HEK293T (cell line): ENCODE results near the gene POU6F2.

Experiments used
- CTCF ChIA-PET: fragments of 350-600 bp; formaldehyde crosslinking; extraction: SDS; loops from one replicate; lab custom pipeline; 2021; ENCODE audit warnings: antibody characterized with exemption, inconsistent platforms; lab: Yijun Ruan, JAX
- POLR2A ChIA-PET: fragments of 350-600 bp; formaldehyde crosslinking; extraction: SDS; loops from one replicate; lab custom pipeline; 2020; ENCODE audit warnings: antibody characterized with exemption, inconsistent platforms; lab: Yijun Ruan, JAX
- DNase-seq: peaks from one replicate; pipeline ENCODE4 v3.0.0; 2012; ENCODE audit warnings: mixed read lengths; ENCODE audit errors: extremely low spot score
- ARNT ChIP-seq: fragments of 450-650 bp; IDR thresholded peaks from 2 replicates; pipeline ENCODE4 v1.6.1; 2017; ENCODE audit warnings: mild to moderate bottlenecking
- BHLHE40 ChIP-seq: fragments of 450-650 bp; IDR thresholded peaks from 2 replicates; pipeline ENCODE4 v1.6.1; 2016; ENCODE audit warnings: mild to moderate bottlenecking, moderate library complexity, borderline replicate concordance
- CTBP1 ChIP-seq: fragments of 450-650 bp; IDR thresholded peaks from 2 replicates; pipeline ENCODE4 v1.6.1; 2016; ENCODE audit warnings: borderline replicate concordance
- ELF4 ChIP-seq: fragments of 450-650 bp; IDR thresholded peaks from 2 replicates; pipeline ENCODE4 v1.6.1; 2017; ENCODE audit warnings: antibody characterized with exemption
- FOXA1 ChIP-seq: fragments of 450-650 bp; IDR thresholded peaks from 2 replicates; pipeline ENCODE4 v1.6.1; 2016; ENCODE audit warnings: mild to moderate bottlenecking
- FOXK2 ChIP-seq: fragments of 450-650 bp; IDR thresholded peaks from 2 replicates; pipeline ENCODE4 v1.6.1; 2016; ENCODE audit warnings: mild to moderate bottlenecking
- FOXM1 ChIP-seq: fragments of 450-650 bp; IDR thresholded peaks from 2 replicates; pipeline ENCODE4 v1.6.1; 2017; ENCODE audit warnings: mild to moderate bottlenecking, borderline replicate concordance
- HDGF ChIP-seq: fragments of 450-650 bp; IDR thresholded peaks from 2 replicates; pipeline ENCODE4 v1.6.1; 2017; ENCODE audit warnings: antibody characterized with exemption, borderline replicate concordance
- L3MBTL2 ChIP-seq: fragments of 450-650 bp; conservative IDR thresholded peaks from 2 replicates; pipeline ENCODE4 v1.6.1; 2016; ENCODE audit warnings: mild to moderate bottlenecking
- LEF1 ChIP-seq: fragments of 450-650 bp; IDR thresholded peaks from 2 replicates; pipeline ENCODE4 v1.6.1; 2017; ENCODE audit warnings: mild to moderate bottlenecking, borderline replicate concordance
- NFRKB ChIP-seq: fragments of 450-650 bp; IDR thresholded peaks from 2 replicates; pipeline ENCODE4 v1.6.1; 2016; ENCODE audit warnings: mild to moderate bottlenecking, moderate library complexity
- PKNOX1 ChIP-seq: fragments of 450-650 bp; IDR thresholded peaks from 2 replicates; pipeline ENCODE4 v1.6.1; 2016
- SP1 ChIP-seq: fragments of 450-650 bp; IDR thresholded peaks from 2 replicates; pipeline ENCODE4 v1.6.1; 2017
- SUZ12 ChIP-seq: fragments of 450-650 bp; IDR thresholded peaks from 2 replicates; pipeline ENCODE4 v1.6.1; 2016; ENCODE audit warnings: mild to moderate bottlenecking
- TARDBP ChIP-seq: fragments of 450-650 bp; IDR thresholded peaks from 2 replicates; pipeline ENCODE4 v1.6.1; 2016
- ZNF384 ChIP-seq: fragments of 450-650 bp; IDR thresholded peaks from 2 replicates; pipeline ENCODE4 v1.6.1; 2016

Gene POU6F2

GRCh38 chr7:39386718-39387117 is 409.0 kb downstream of the POU6F2 start:
- DNase-seq, result no peak
- ChIA-PET CTCF (no interaction called here), POLR2A (no interaction called here)
- TF ChIP-seq PKNOX1 (no peak), CTBP1 (no peak), FOXK2 (no peak), TARDBP (no peak), LEF1 (no peak), SUZ12 (no peak), ARNT (no peak), ELF4 (no peak), HDGF (no peak), L3MBTL2 (no peak), ZNF384 (no peak), NFRKB (no peak), SP1 (no peak), FOXM1 (no peak), FOXA1 (no peak), BHLHE40 (no peak)

- TF ChIP-seq FOXM1, result no peak
- no peak for TF ChIP-seq SP1
- no peak for TF ChIP-seq ARNT
- TF ChIP-seq TARDBP, result no peak
- no peak for TF ChIP-seq ELF4
- no peak for TF ChIP-seq FOXA1
- TF ChIP-seq CTBP1, result no peak
- TF ChIP-seq HDGF, result no peak
- no peak for TF ChIP-seq PKNOX1
- POLR2A ChIA-PET, result no interaction called here
- no peak for DNase-seq
- CTCF ChIA-PET, result interaction anchor here (0.6 kb wide), 1 partner anchor 123 kb away, joined by 4 read pairs; no protein-coding TSS in a partner anchor
Observed at GRCh38 chr7:39392151-39392550, 414.4 kb downstream of the POU6F2 start.

- ChIA-PET CTCF (interaction anchor here (0.6 to 1.1 kb wide), 3 partner anchors 14 to 1477 kb away, joined by 3 read pairs; partner anchors contain the start of gene SFRP4), POLR2A (no interaction called here)
- no peak for DNase-seq
- TF ChIP-seq LEF1, result no peak
- TF ChIP-seq SUZ12, result no peak
- no peak for TF ChIP-seq FOXM1
- no peak for TF ChIP-seq CTBP1
- TF ChIP-seq BHLHE40, result no peak
- no peak for TF ChIP-seq HDGF
- TF ChIP-seq ZNF384, result no peak
- TF ChIP-seq SP1, result no peak
- no peak for TF ChIP-seq PKNOX1
Observed at GRCh38 chr7:39394105-39394680, 416.5 kb downstream of the POU6F2 start.

- POLR2A ChIA-PET, result interaction anchor here (1.4 kb wide), 1 partner anchor 15 kb away, joined by 4 read pairs; no protein-coding TSS in a partner anchor
- TF ChIP-seq ZNF384, result no peak
- TF ChIP-seq TARDBP, result no peak
- CTCF ChIA-PET, result no interaction called here
- DNase-seq, result no peak
Observed at GRCh38 chr7:39399458-39399857, 421.7 kb downstream of the POU6F2 start.

- no peak for DNase-seq
- CTCF ChIA-PET, result no interaction called here
- no peak for TF ChIP-seq ELF4
- POLR2A ChIA-PET, result interaction anchor here (1.4 kb wide), 1 partner anchor 15 kb away, joined by 4 read pairs; no protein-coding TSS in a partner anchor
Observed at GRCh38 chr7:39399986-39400385, 422.3 kb downstream of the POU6F2 start.

GRCh38 chr7:39400836-39401235 is 423.1 kb downstream of the POU6F2 start:
- CTCF ChIA-PET, result no interaction called here
- POLR2A ChIA-PET, result no interaction called here
- no peak for TF ChIP-seq TARDBP
- no peak for TF ChIP-seq FOXK2
- TF ChIP-seq ARNT, result no peak
- no peak for TF ChIP-seq LEF1
- TF ChIP-seq HDGF, result no peak
- TF ChIP-seq SP1, result no peak
- no peak for TF ChIP-seq PKNOX1
- TF ChIP-seq ELF4, result no peak
- no peak for TF ChIP-seq NFRKB
- no peak for TF ChIP-seq BHLHE40
- TF ChIP-seq ZNF384, result no peak
- no peak for TF ChIP-seq FOXA1
- no peak for TF ChIP-seq L3MBTL2
- TF ChIP-seq FOXM1, result no peak
- TF ChIP-seq CTBP1, result no peak
- no peak for TF ChIP-seq SUZ12
- DNase-seq, result no peak
